ENCODE data around the gene SLC25A10.
"Not testable (repeated sequence)": the region's sequence is repeated elsewhere in the genome, so short reads cannot be mapped to it uniquely, and the experiment has no call there.

Gene SLC25A10

GRCh38 chr17:81711814-81712467 is at the start of gene SLC25A10:
Gene SLC25A10 (plus strand): TSS chr17:81712284. CDS start chr17:81712427, 143 bp downstream.
- DNase-seq, result peak; percentile 70 to 81

- DNase-seq, result no peak
These were observed 48.0 kb upstream of the SLC25A10 start for GRCh38 chr17:81664051-81664470.

GRCh38 chr17:81665205-81666091 is 46.6 kb upstream of the SLC25A10 start:
- DNase-seq, result peak; percentile 58 to 69

GRCh38 chr17:81666092-81666341 is 46.1 kb upstream of the SLC25A10 start:
- DNase-seq, result peak in 1 of 2 donors; percentile 25

- DNase-seq, result peak; percentile 89 to 90
These were observed 45.5 kb upstream of the SLC25A10 start, which contains the start of the genes CCDC137 and OXLD1 for GRCh38 chr17:81666342-81667191. Gene CCDC137 (plus strand): TSS chr17:81666737. CDS start chr17:81666767, 30 bp downstream. Gene OXLD1 (minus strand): TSS chr17:81666605. CDS start chr17:81666577, 28 bp downstream.

- no peak for DNase-seq
These were observed 44.3 kb upstream of the SLC25A10 start for GRCh38 chr17:81667754-81668153.

- DNase-seq, result no peak
These were observed 39.6 kb upstream of the SLC25A10 start for GRCh38 chr17:81672504-81672903.

GRCh38 chr17:81672954-81673353 is 39.1 kb upstream of the SLC25A10 start:
- DNase-seq, result no peak

GRCh38 chr17:81673561-81674258 is 38.4 kb upstream of the SLC25A10 start:
- DNase-seq, result no peak

GRCh38 chr17:81675515-81676221 is 36.4 kb upstream of the SLC25A10 start:
- DNase-seq, result not testable (repeated sequence)

- DNase-seq, result no peak
These were observed 35.2 kb upstream of the SLC25A10 start for GRCh38 chr17:81676906-81677305.

- DNase-seq, result no peak
These were observed 31.9 kb upstream of the SLC25A10 start for GRCh38 chr17:81680150-81680549.

- no peak for DNase-seq
These were observed 30.4 kb upstream of the SLC25A10 start for GRCh38 chr17:81681672-81682071.

- DNase-seq, result no peak
These were observed 29.4 kb upstream of the SLC25A10 start for GRCh38 chr17:81682565-81683207.

- no peak for DNase-seq
These were observed 28.9 kb upstream of the SLC25A10 start for GRCh38 chr17:81683208-81683583.

- peak; percentile 96 to 97 for DNase-seq
These were observed 28.3 kb upstream of the SLC25A10 start, which contains the start of the genes ARL16 and HGS for GRCh38 chr17:81683584-81684441. Gene ARL16 (minus strand): TSS chr17:81683797. CDS start chr17:81683753, 44 bp downstream. Gene HGS (plus strand): TSS chr17:81684011. CDS start chr17:81684067, 56 bp downstream.

- DNase-seq, result no peak
These were observed 27.6 kb upstream of the SLC25A10 start for GRCh38 chr17:81684442-81684911.

GRCh38 chr17:81685108-81685507 is 27.0 kb upstream of the SLC25A10 start:
- DNase-seq, result peak; percentile 53 to 60

GRCh38 chr17:81686614-81687013 is 25.5 kb upstream of the SLC25A10 start:
- no peak for DNase-seq
